HG03354 (cell line): ENCODE data around the gene STUM.
"Not testable (repeated sequence)": the region's sequence is repeated elsewhere in the genome, so short reads cannot be mapped to it uniquely, and the experiment has no call there.

Experiments used
- ATAC-seq: cut with Tn5 transposase; IDR thresholded peaks from one replicate; pipeline ENCODE4 v1.9.1; 2021; ENCODE audit warnings: mild to moderate bottlenecking; ENCODE audit not compliant: unreplicated experiment, poor library complexity, severe bottlenecking

The STUM gene

DNA sequence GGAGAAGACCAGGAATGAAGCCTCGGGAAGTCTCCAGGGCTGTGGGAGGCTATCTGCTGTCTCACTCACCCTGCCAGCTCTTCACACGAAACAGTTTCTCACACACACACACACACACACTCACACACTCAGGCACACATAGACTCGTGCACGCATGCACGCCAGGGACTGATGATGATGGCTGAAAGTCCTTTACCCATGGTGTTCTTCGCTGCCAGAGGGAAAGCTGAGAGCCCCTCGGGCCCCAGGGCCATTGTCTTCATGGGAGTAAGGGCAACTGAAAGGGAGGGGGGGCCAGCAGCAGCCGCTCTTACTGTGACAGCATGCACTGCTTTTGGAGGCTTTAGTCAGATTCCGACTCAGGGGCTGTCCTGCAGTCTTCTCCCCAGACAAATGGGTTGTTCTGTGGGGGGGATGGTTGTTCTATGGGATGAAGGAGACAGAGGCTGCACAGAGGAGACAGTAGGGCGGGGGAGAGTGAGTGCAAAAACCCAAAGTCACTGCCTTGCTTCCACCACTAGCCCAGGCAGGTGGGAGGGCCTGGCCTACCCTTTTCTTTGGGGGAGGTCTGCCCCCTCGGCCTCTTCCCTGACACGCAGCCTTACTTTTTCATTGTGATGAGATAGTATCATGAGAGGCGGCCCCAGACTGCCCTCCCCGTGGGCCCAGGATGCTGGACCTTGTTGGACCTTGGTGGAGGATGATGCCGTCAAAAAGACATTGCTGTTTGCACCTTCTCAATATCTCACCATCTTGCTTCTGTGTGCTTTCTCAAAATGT, 29.0 kb downstream of the STUM start:
- no peak for ATAC-seq

DNA sequence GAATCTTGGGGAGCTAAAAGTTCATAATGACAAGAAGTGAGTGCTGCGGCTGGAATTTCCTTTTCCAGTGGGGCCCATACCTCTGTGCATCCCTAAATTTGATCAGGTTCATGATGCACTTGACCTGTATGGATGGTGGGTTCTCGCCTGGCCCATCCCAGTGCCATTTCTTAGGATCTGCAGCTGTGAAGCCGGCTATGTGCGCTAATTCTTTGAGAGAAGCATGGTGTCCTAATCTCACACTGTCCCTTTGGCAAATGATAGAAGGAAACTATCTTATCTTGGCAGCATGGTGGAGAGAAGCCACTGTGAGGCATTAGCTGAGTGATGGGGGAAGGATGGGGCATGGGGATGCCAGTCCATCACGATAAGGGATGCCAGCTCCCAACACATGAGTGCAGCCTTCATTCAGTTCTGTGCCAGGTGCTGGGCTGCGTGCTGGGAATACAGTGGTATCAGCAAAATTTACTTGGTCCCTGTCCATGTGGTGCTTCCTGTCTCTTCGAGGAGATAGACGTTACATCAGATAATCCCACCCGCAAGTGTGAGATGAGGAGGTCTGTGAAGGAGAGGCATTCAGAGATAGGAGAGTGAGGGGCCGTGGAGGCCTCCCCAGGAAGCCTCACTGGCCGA, 30.5 kb downstream of the STUM start:
- ATAC-seq: no peak

DNA sequence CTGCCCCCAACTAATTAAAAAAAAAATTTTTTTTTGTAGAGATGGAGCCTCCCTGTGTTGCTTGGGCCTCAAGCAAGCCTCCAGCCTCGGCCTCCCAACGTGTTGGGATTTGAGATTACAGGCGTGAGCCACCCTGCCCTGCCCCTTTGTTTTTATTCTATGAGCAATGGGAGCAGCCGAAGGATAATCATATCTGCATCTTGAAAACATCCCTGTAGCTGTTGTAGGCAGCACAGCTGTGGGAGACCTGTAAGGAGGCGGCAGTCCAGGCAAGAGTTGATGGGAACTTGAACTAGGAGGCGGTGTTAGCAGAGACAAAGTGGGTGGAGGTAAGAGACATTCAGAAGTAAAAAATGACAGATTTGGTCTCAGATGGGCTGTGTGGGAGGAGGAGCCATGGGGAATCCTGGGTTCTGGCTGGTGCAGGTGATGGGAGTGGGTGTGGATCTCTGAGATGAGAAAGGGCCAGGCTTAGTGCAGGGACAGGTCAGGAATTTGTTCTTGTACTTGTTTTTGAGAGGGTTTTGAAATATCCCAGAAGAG, 31.3 kb downstream of the STUM start:
- no peak for ATAC-seq

DNA sequence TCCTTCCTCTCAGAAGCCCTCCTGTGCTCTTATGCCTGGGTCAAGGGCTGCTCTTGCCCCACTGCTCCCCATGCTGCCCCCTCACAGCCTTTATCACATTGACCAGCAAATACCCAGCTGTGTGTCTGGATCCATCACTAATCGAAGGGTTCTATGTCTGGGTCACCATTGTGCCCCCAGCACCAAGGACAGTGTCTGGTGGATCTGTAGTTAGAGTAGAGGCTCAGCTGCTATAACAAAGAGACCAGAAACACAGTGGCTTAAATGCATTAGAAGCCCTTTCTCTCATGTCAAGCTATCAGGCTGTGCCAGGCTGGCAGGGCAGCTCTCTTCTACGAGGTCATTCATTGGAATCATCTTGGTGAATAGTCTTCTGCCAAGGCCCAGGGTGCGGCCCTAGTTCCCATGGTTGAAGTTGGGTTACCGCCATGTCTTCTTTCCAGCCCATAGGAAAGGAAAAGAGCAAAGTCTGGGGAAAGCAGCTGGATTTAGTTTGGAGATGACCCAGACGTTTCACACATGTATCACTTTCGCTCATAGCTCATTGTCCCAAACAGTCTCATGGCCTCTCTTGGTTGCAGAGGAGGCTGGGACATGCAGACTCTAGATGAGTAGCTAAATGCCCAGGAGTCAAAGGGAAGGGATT, 32.2 kb downstream of the STUM start:
- ATAC-seq: no peak

DNA sequence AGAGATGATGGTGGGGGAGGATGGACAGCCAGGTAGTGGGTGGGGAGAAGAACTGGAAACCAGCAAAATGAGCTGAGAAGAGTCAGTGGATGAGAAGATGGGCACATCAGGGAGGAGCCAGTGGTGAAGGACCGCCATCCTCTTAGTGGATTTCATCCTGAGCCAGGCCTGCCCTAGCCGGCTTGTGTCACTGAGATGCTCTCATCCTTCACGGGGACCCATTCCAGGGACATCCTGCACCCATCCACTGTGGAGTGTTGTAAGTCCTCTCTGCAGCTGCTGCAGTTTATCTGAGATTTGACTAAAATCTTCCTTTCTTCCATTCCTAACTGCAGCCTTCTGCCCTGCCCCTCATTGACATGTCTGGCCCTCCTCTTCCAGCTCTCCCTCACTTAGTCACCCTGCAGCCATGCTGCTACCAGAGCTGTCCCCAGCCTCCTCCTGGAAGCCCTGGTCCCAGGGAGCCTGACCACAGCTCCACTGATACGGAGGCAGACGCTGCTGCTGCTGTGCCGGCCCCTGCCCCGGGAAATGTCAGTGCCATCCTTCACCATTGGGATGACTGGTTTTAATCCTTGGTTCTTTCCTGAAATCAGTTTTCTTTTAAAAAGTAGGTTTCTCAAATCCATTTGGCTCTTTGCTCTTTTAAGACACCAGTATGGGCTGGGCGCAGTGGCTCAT, 33.2 kb downstream of the STUM start:
- no peak for ATAC-seq

DNA sequence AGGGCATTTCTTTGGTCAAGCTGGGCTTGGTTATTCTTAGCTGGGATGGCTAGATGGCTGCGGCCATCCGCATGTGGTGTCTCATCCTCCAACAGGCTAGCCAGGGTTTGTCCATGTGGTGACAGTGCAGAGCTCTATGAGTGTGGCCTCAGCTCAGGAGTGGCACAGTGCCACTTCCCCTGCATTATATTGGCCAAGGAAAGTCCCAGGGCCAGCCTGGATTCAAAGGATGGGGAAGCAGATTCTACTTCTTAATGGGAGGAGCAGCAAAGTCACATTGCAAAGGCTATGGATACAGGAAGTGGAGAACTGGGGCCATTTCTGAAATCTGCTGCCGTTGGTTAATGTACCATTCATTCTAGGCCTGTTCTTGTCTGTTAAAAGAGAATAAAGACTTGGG, 34.4 kb downstream of the STUM start:
- ATAC-seq: no peak

DNA sequence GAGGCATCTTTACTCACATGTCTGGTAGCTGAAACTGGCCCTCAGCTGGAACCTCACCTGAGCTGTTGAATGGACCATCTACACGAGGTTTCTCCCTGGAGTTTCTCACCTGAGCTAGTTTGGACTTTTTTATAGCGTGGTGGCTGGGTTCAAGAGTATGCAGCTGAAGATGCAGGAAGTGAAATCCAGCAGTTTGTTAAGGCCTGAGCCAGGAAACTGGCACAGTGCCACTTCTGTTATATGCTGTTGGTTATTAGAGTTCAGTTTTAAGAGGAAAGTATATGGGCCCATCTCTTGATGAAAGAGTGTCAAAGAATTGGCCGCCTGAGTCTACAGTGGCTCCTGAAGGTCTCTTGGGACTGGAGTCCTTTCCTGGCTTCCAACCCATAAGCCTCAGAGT, 35.6 kb downstream of the STUM start:
- no peak for ATAC-seq

DNA sequence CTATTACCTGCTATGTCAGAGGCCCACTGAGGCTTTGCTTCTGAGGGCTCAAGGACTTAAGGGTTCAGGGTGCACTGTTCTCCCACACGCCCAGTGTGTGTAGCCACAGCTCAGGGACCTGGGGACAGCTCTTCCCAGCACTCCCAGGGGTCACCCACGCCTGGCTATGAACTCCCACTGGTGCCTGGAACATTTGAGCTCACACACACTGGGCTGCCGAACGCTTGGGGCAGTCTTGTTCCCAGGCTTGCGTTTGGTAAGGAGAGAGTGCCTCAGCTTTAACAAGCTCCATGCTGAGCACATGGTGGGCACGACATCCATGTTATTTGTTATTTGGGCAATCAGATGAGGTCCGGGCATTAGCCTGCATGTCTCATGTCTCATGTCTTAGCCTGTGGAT, 37.6 kb downstream of the STUM start:
- ATAC-seq: no peak

DNA sequence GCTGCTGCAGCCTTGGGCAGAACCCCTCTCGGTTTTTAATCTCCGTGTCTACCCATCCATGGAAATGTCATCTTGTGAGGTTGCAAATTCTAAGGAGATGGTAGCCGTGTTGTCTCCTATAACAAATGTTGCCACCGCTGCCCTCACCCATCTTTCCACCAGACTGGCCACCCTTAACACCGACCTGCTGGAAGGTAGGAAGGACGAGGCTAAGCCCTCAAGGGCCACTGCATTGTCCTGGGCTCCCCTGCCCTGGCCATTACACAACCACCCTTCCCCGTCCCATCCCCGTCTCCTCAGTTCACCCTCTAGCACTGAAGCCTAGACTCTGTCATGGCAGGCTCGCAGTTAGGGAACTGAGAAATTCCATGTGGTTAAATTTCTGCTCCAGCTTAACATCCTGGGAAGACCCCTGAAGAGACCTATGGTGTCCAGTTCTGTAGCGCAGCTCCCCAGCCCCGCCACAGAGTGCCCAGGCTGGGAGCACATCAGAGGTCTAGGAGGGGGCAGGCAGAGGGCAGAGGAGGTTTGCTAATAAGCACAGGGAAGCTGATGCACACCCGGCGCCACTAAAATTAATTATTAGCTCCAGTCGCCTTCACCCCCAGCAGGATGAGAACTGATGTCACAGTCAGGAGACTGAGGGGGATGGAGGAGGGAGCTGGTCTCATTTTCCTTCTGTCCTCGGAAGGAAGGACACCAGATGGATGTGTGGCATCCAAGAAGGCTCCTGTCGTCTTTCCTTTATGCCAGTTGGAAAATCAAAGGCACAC, 38.3 kb downstream of the STUM start:
- no peak for ATAC-seq

DNA sequence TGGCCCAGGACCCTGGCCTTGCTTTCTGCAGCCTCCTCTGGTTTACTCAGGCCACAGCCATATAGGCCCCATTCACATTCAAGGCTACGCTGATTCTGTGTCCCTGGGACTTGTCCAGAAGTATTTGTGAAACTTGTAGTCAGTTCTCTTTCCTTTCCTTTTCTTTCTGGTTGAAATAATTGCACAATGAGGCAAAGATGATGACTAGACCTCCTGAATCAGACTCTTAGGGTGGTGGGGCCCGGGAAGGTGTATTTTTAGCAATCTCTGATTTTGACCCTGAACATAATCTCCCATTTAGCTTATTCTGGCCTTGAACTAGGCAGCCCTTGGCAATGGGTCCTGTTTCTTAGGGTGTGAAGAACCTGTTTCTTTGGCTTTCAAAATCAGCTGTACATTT, 39.9 kb downstream of the STUM start:
- ATAC-seq: no peak

DNA sequence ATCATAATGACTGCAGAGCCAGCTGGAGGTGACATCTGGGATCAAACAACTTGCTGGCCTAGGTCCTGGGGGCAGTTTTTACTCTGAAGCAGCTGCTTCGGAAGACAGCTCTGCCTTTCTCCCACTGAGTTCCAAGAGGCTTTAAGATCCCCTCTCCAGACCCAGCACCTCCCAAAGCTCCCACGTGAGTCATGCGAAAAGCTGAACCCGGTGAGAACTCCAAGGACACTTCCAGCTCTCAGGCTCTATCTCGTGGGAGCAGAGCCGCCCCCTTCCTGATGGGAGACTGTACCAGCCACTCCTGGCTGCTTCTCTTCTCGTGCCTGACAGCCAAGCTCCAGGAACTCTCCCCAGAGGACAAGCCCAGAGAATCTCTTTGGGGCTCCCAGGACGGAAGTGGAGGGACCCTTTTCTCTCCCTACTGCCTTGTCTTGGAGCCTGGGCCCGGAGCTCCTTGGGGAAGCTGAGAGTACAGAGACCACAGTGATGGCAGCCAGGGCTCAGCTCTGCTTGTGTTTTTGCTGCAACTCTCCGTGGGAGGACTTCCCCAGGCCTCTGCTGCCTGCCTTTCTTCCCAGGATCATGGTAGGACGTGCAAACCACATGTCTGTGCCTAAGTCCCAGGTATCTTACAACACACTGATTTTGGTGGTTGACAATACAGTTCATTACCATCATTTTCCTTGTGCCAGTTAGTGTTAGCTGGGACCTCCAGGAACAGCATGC, 40.6 kb downstream of the STUM start:
- no peak for ATAC-seq

DNA sequence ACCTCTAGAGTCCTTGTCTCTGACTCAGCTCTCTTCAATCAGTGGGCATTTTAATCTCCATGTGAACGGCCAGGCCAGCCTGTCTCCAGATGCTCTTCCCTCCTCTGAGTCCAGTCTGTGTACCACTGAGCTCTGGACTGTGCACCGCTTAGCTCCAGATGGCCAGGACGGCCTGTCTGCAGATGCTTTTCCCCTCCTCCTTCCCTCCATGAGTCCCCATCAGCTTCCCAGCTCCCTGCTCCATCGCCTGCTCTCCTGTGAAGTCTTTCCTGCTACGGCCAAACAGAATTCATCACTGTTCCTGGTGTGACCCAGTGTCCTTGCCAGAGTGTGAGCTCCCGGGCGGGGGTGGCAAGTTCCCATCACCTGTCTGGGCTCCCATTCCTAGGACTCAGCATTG, 42.0 kb downstream of the STUM start:
- no peak for ATAC-seq

DNA sequence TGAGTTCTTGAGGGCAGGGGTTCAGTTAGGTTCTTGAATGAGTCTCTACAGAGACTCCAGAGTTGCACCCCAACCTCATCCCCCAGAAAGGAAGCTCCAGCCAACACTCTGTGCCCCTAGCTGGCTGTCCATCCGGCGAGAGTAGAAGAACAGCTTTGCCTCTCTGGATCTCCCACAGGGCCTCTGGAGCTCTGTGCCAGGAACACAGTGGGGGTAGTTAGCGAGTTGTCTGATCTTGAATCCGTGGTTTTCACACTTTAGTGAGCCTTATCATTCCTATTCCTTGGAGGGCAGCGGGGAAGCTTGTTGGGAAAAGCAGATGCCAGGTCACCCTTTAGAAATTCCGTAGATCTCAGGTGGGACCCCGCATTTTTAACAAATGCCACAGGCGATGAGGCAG, 45.0 kb downstream of the STUM start:
- no peak for ATAC-seq

DNA sequence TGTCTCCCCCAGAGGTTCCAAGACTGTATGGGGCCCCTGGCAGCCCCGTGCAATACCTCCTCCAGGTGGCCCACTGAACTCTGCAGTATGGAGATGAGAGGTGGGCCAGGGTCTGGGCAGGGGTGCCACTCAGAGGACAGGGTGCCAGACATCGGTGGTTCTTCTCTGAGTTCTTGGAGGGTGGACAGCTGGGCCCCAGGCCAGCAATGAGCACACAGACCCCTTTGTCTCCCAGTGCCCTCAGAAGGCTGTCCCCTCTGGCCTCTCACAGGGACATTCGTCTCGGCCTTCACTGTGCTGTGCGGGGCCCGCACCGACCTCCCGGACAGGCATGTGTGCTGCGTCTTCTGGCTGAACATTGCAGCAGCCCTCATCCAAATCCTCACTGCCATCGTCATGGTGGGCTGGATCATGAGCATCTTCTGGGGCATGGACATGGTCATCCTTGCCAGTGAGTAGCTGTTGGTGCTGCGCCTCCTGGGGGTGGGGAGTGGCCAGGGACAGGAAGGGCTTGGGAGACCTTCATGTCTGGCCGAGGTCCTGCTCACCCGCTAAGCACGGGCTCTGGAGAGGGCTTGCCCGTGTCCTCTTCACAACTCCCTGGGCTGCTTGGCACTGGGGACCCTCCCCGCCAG, 48.1 kb downstream of the STUM start:
- no peak for ATAC-seq

DNA sequence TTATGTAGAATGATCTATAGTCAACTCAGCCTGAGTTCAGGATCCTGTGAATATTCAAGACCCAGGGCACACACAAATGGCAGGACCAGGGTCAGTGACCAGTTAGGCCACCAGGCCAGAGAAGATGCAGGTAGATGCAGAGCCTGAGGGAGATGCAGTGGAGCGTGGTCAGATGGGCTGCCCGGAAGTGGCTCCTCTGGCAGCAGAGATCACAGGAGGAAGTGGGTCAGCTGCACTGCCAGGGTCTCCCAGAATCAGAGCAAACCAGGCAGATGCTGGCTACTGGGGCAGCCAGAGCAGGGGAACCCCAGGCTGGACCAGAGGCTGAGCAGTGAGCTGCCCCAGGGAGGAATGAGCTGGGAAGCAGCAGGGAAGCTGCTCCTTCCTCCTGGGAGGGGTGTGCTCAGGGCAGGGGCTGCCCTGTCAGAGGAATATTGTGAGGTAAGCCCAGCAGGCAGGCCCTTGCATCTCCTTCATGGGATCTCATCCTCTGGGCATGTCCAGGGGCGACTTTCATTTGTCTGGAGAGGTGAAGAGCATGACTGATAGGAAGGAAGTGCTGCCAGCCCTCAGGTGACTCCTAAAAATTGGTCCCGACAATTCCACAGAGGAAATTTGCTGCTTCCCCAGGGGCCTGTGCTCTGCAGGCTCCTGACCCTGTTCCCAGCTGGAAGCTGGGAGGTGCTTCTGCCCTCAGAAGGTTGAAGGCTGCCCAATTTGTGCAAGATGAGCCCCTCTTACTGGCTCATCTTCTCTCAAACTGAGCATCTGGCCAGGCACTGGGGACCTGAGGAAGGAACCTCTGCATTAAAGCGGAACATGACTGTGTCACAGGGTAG, 49.3 kb downstream of the STUM start:
- ATAC-seq: no peak

DNA sequence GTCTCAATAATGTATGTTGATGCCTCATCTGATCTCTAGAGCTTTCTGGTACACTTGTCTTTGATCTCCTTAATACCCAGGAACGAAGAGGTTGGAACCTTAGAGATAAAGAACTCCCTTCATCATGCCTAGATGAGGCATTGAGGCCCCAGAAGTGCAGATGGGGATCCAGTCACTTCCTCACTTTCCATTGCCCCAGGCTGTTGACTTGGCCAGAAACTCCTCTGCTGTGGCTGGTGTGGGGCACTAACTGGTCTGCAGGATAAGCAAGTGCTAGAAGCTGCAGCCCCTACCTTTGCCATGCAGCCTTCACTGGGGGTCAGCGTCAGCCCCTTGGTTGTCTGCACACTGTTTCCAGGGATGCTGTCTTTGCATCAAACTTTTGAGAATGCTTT, 49.9 kb downstream of the STUM start:
- ATAC-seq: no peak

DNA sequence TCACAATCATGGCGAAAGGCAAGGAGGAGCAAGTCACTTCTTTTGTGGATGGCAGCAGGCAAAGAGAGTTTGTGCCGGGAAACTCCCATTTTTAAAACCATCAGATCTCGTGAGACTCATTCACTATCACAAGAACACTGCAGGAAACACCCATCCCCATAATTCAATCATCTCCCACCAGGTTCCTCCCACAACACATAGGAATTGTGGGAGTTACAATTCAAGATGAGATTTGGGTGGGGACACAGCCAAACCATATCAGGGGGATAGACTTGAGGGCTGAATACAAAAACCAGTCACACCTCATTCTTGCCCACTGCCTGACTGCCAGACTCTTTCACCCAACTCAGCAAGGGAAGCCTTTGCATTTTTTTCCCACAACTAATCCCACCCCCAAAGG, 50.4 kb downstream of the STUM start:
- not testable (repeated sequence) for ATAC-seq
